Measurements from ENCODE around the gene LRP6. TPM values are rescaled to one million over a fixed set of nuclear protein-coding genes. Genes with fewer than 3 reads are reported as not detected.

Gene LRP6
- total RNA-seq, 1 donor from 2014 or later = 41.9 TPM

DNA sequence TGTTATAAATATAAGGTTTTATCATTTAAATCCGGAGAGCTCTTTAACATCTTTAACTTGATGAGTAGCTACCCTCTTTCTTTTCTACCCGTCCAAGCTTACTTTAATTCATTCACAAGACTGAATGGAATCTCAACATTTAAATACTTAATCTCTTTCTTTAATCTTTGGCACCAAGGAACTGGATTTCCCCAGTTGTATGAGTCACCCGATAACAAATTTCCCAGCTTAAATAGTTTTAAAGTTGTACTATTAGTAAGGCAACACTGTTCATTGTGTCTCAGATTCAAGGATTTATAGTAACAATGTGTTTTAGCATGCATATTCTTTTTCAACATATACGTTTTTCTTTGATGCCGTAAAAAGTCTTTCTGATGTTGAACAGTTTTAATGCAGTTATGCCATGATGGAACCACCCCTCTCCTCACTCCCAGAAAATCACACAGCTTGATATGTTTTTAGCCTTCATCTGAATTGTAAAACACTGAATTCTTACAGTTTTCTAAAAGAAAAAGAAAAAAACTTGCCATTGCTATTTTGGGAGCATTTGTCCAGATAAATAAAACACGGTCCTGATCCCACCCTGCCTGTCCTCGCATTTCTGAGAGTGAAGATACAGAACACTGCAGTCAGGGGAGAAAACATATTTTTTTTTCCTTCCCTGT is 16.0 kb upstream of the LRP6 start:
- H3K27me3 Mint-ChIP-seq (ENCODE audit: unreplicated experiment) = no peaks in the 10 kb centered on the region
- no peak for DNase-seq (ENCODE audit: extremely low spot score, unreplicated experiment)
- H3K4me1 Mint-ChIP-seq (ENCODE audit: unreplicated experiment) = peaks cover 12% of the 10 kb centered on the region

DNA sequence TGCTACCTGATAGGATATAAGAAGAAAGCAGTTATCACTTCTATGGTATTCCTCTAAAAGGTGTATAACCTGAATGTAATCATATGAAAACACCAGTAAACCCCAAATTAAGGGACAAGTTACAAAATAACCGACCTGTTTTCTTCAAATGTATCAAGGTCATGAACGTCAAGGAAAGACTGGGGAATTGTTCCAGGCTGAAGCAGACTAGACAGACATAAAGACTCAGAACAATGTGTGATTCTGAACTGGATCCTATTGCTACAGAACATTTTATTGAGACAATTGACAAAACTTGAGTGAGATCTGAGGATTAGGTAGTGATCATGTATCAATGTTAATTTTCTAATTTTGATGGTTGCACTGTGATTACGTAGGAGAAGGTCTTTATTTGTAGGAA is 15.4 kb upstream of the LRP6 start:
- H3K27ac Mint-ChIP-seq (ENCODE audit: unreplicated experiment) = no peak overlapping the region
- no peaks in the 10 kb centered on the region for H3K27me3 Mint-ChIP-seq (ENCODE audit: unreplicated experiment)
- H3K4me3 Mint-ChIP-seq (ENCODE audit: unreplicated experiment) = no peak overlapping the region
- no peaks in the 10 kb centered on the region for H3K9me3 Mint-ChIP-seq (ENCODE audit: unreplicated experiment)
- H3K4me1 Mint-ChIP-seq (ENCODE audit: unreplicated experiment) = peaks cover 12% of the 10 kb centered on the region
- TF ChIP-seq, protein P1, sequence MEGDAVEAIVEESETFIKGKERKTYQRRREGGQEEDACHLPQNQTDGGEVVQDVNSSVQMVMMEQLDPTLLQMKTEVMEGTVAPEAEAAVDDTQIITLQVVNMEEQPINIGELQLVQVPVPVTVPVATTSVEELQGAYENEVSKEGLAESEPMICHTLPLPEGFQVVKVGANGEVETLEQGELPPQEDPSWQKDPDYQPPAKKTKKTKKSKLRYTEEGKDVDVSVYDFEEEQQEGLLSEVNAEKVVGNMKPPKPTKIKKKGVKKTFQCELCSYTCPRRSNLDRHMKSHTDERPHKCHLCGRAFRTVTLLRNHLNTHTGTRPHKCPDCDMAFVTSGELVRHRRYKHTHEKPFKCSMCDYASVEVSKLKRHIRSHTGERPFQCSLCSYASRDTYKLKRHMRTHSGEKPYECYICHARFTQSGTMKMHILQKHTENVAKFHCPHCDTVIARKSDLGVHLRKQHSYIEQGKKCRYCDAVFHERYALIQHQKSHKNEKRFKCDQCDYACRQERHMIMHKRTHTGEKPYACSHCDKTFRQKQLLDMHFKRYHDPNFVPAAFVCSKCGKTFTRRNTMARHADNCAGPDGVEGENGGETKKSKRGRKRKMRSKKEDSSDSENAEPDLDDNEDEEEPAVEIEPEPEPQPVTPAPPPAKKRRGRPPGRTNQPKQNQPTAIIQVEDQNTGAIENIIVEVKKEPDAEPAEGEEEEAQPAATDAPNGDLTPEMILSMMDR (IDR thresholded peaks at IDR 0.05) = no peak
- DNase-seq (ENCODE audit: extremely low spot score, unreplicated experiment) = no peak
- H3K36me3 Mint-ChIP-seq (ENCODE audit: unreplicated experiment) = no peaks in the 10 kb centered on the region

More for the DNA sequence above, 16.0 kb upstream of the LRP6 start:
- Mint-ChIP-seq H3K36me3 (ENCODE audit: unreplicated experiment) (no peaks in the 10 kb centered on the region), H3K4me3 (ENCODE audit: unreplicated experiment) (no peak overlapping the region), H3K9me3 (ENCODE audit: unreplicated experiment) (no peaks in the 10 kb centered on the region), H3K27ac (ENCODE audit: unreplicated experiment) (no peak overlapping the region)
- TF ChIP-seq, protein P1 (IDR thresholded peaks at IDR 0.05) = no peak

DNA sequence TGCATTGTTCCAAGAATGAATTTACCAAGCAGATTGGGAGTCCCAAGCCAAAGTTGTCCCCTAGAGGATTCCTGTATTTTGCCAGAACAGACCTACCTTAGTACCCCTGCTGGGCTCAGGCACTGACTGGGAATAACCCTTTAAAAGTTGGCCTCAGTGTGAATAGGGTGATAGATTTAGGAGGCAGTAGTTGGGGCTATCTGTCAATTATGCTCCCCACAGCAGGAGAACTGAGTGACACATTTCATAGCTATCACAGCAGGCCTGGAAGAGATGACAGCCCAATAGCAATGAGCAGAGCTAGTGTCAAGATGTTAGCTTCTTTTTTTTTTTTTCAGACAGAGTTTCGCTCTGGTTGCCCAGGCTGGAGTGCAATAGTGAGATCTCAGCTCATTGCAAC is 14.3 kb upstream of the LRP6 start:
- no peak overlapping the region for H3K27ac Mint-ChIP-seq (ENCODE audit: unreplicated experiment)
- TF ChIP-seq, protein P1 (IDR thresholded peaks at IDR 0.05) = no peak
- peaks cover 12% of the 10 kb centered on the region for H3K4me1 Mint-ChIP-seq (ENCODE audit: unreplicated experiment)
- H3K27me3 Mint-ChIP-seq (ENCODE audit: unreplicated experiment) = no peaks in the 10 kb centered on the region
- no peaks in the 10 kb centered on the region for H3K9me3 Mint-ChIP-seq (ENCODE audit: unreplicated experiment)
- no peak for DNase-seq (ENCODE audit: extremely low spot score, unreplicated experiment)
- H3K36me3 Mint-ChIP-seq (ENCODE audit: unreplicated experiment) = no peaks in the 10 kb centered on the region
- H3K4me3 Mint-ChIP-seq (ENCODE audit: unreplicated experiment) = no peak overlapping the region

DNA sequence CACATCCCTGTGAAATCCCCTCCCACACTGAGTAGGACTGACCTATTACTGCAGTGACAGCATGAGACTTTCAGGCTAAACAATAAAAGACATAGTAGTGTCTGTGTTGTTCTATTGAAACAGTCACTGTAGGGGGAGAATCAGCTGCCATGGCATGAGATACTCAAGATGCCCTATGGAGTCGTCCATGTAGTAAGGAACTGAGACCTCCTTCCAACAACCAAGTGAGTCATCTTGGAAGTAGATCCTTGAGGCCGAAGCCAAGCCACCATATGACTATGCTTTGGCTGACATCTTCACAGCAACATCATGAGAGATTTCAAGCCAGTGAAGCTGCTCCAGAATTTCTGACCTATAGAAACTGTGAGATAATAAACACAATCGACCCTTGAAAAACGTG is 12.1 kb upstream of the LRP6 start:
- TF ChIP-seq, protein P1 (IDR thresholded peaks at IDR 0.05) = no peak
- no peaks in the 10 kb centered on the region for H3K27me3 Mint-ChIP-seq (ENCODE audit: unreplicated experiment)
- H3K9me3 Mint-ChIP-seq (ENCODE audit: unreplicated experiment) = no peaks in the 10 kb centered on the region
- H3K4me1 Mint-ChIP-seq (ENCODE audit: unreplicated experiment) = peaks cover 12% of the 10 kb centered on the region
- H3K36me3 Mint-ChIP-seq (ENCODE audit: unreplicated experiment) = no peaks in the 10 kb centered on the region
- no peak for DNase-seq (ENCODE audit: extremely low spot score, unreplicated experiment)
- H3K4me3 Mint-ChIP-seq (ENCODE audit: unreplicated experiment) = no peak overlapping the region
- H3K27ac Mint-ChIP-seq (ENCODE audit: unreplicated experiment) = no peak overlapping the region

DNA sequence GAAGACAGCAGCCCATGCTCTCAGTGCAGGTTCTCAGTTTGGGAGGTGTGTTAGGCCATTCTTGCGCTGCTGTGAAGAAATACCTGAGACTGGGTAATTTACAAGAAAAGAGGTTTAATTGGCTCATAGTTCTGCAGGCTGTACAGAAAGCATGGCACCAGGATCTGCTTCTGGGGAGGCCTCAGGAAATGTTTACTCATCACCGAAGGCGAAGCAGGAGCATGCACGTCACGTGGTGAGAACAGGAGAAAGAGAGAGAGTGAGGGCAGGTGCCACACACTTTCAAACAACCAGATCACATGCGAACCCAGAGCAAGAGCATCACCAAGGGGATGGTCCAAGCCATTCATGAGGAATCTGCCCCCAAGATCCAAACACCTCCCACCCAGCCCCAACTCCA is 9.0 kb upstream of the LRP6 start:
- Mint-ChIP-seq H3K4me1 (ENCODE audit: unreplicated experiment) (peaks cover 11% of the 10 kb centered on the region), H3K9me3 (ENCODE audit: unreplicated experiment) (no peaks in the 10 kb centered on the region), H3K27ac (ENCODE audit: unreplicated experiment) (no peak overlapping the region), H3K4me3 (ENCODE audit: unreplicated experiment) (no peak overlapping the region), H3K27me3 (ENCODE audit: unreplicated experiment) (no peaks in the 10 kb centered on the region), H3K36me3 (ENCODE audit: unreplicated experiment) (no peaks in the 10 kb centered on the region)
- DNase-seq (ENCODE audit: extremely low spot score, unreplicated experiment) = no peak
- TF ChIP-seq, protein P1 (IDR thresholded peaks at IDR 0.05) = no peak
